GM08714 (cell line): ENCODE measurements around the gene CEP78.

Experiments
- H3K4me3 ChIP-seq: fragments of 200-500 bp; sonication (Bioruptor generic); 2 replicates; pipeline ENCODE4 v1.5.1; 2014; ENCODE audit warnings: mild to moderate bottlenecking, low read length, inconsistent platforms
- ZNF274 ChIP-seq: IDR thresholded peaks from 2 replicates; pipeline ENCODE4 v1.6.1; 2012; ENCODE audit warnings: mild to moderate bottlenecking, low read depth, low read length

The CEP78 gene

GRCh38 chr9:78320030-78320693 lies 84.3 kb downstream of the CEP78 start:
- H3K4me3 ChIP-seq: no peak overlapping the region
- TF ChIP-seq ZNF274: no peak

DNA sequence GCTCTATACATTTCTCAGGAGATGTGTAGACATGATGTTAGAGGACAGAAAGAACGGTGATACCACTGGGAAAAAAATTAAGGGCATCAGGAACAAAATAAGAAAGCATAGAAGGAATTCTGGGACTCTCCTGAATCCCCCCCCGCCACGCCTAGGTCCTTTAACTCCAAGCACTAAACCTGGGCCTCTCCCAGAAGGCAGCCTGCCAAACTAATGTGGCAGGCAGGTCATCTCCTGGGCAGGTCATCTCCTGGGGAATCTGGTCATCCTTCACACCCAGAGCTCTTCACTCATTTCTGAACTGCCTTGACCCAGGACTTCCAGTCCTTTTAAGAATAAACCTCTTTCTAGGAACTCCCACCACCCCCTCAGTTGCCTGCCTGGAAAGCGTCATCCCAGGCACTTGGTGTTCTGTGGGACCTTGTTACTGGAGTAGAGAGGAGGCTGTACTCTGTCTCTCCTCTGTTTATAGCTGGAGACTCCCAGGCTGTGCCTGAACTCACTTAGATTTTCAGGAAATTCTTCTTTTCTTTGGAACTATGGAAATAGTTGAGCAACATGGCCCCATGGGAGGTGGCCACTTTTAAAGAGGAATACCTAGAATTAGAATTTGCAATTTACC lies 85.1 kb downstream of the CEP78 start:
- H3K4me3 ChIP-seq: no peak overlapping the region
- no peak for TF ChIP-seq ZNF274

- TF ChIP-seq ZNF274: no peak
- H3K4me3 ChIP-seq: no peak overlapping the region
Observed at GRCh38 chr9:78321505-78321904, 85.6 kb downstream of the CEP78 start.

DNA sequence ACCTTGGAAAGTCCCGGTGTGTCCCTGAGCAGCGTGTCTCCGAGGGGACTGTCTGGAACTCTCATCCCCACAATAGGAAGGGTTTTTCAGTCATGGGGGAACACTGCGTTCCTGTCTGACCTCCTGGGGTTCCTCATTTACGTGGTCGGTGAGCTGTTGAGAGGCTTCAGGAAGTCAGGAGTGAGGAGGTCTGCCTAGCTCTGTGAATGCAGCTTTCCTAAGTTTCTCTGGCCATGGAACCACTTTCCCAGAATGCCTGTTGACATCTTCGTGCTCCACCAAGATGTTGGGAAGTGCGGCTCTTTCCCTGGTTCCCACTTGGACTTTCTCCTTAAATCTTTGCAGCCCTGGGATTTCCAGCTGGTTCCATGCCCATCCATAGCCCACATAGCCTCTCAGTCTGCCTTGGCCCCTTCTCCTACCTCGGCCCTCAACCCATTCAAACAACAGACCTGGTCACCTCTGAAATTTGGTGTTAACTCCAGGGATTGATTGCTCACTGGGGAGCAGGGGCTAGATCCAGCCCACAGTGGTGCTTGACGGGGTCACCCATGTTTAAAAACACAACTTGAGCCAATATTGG lies 88.3 kb downstream of the CEP78 start:
- no peak for TF ChIP-seq ZNF274
- H3K4me3 ChIP-seq: no peak overlapping the region

- TF ChIP-seq ZNF274: no peak
- H3K4me3 ChIP-seq: no peak overlapping the region
Observed at GRCh38 chr9:78324682-78325081, 88.8 kb downstream of the CEP78 start.

- no peak for TF ChIP-seq ZNF274
- H3K4me3 ChIP-seq: no peak overlapping the region
Observed at GRCh38 chr9:78325343-78325742, 89.5 kb downstream of the CEP78 start.

DNA sequence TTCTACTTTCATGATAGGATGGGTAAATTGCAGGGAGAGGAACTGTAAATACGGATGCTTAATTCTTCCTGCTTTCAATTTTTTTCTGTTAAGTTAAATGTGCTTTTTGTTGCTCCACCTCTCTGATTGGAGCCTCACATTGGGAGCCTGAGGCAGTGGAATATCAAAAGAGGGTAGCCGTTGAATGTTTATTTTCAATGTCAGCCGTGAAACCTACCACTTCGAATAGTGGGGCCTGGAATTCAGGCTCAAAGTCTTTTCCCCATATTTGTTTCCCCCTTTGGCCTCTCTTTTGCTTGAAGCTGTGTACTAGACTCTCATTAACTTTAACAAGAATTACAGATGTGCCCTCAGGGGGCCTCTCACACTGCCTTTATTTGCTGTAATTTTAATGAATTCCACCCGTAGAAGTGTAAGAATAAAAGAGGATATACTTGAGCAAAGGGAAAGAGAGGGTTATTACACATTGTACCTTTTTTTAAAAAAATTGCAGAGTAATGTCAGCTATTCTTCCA lies 90.0 kb downstream of the CEP78 start:
- H3K4me3 ChIP-seq: no peak overlapping the region
- TF ChIP-seq ZNF274: no peak

GRCh38 chr9:78326564-78326963 lies 90.7 kb downstream of the CEP78 start:
- no peak for TF ChIP-seq ZNF274
- no peak overlapping the region for H3K4me3 ChIP-seq
